ENCODE results near the gene ST6GAL1. TPM values are rescaled to one million over a fixed set of nuclear protein-coding genes. Genes with fewer than 3 reads are reported as not detected.

The ST6GAL1 gene
- total and polyA plus RNA-seq, 2 of the 8 experiments (the other 6 are each of a cell fraction or from before 2014, with no cell fraction given): 62.8 to 80.9 TPM

DNA sequence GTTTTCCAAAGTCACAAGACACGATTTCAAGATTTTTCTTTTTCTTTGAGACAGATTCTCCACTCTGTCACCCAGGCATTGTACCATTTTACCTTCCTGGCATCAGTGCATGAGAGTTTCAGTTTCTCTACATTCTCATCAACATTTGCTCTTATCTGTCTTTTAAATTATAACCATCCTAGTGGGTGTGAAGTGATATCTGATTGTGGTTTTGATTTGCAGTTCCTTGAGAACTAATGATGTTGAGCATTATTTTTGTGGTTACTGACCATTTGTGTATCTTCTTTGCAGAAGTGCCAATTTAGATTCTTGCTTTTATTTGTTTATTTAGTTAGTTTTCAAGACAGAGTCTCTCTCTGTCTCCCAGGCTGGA is 46.7 kb upstream of the ST6GAL1 start:
- Histone ChIP-seq H2BK120ac (replicated peaks; ENCODE audit: low read depth, low read length) (no peak overlapping the region), H2BK20ac (ENCODE audit: low read length) (no peak overlapping the region), H3K9ac (replicated peaks in 1 of 4; ENCODE audit: extremely low read depth in 1 of 4, low read depth in 3 of 4, low read length in 3 of 4) (no peak overlapping the region), H3K4ac (replicated peaks; ENCODE audit: insufficient read length, low read depth, low read length) (no peak overlapping the region), H3K9me3 (ENCODE audit: insufficient read depth in 2 of 2, low read depth in 1 of 2, low read length in 1 of 2) (no peaks in the 10 kb centered on the region; a peak in 1 of 4 replicates), H3K27ac (ENCODE audit: low read depth, low read length) (no peak overlapping the region), H4K5ac (ENCODE audit: insufficient read length, low read depth, low read length) (no peak overlapping the region), H3K23me2 (ENCODE audit: low read depth, low read length) (no peaks in the 10 kb centered on the region), H2AFZ (ENCODE audit: low read length) (no peak overlapping the region), H3K14ac (ENCODE audit: insufficient read length) (no peak overlapping the region), H4K8ac (ENCODE audit: extremely low read depth, insufficient read depth, low read length) (no peak overlapping the region), H3K36me3 (ENCODE audit: control insufficient read depth in 2 of 4, insufficient read depth in 4 of 4, low read length in 3 of 4) (no peaks in the 10 kb centered on the region), H3K79me2 (ENCODE audit: control insufficient read depth in 1 of 2, insufficient read depth in 2 of 2, low read length in 2 of 2) (no peaks in the 10 kb centered on the region), H3K4me2 (ENCODE audit: insufficient read depth in 1 of 2, low read depth in 2 of 2, low read length in 2 of 2) (no peak overlapping the region), H2BK15ac (ENCODE audit: low read length) (no peak overlapping the region), H2AK5ac (ENCODE audit: low read depth, low read length) (no peak overlapping the region), H2BK5ac (ENCODE audit: low read depth, low read length) (no peak overlapping the region), H3K56ac (replicated peaks; ENCODE audit: insufficient read length, low read depth, low read length) (no peak overlapping the region), H3K79me1 (ENCODE audit: low read depth, low read length) (no peaks in the 10 kb centered on the region), H3K4me3 (ENCODE audit: extremely low read depth in 1 of 4, insufficient read depth in 2 of 4, low read depth in 3 of 4, low read length in 4 of 4) (no peak overlapping the region), H3K27me3 (replicated peaks in 1 of 4; ENCODE audit: control insufficient read depth in 3 of 4, extremely low read depth in 1 of 4, insufficient read depth in 3 of 4, low read length in 3 of 4) (no peaks in the 10 kb centered on the region), H4K91ac (replicated peaks; ENCODE audit: insufficient read length, low read length) (no peak overlapping the region), H3K4me1 (replicated peaks in 1 of 4; ENCODE audit: control insufficient read depth in 3 of 4, insufficient read depth in 4 of 4, low read length in 3 of 4) (peaks cover 0 to 16% (median 10%) of the 10 kb centered on the region in 4 experiments; a peak in 5 of 7 replicates), H4K20me1 (replicated peaks in 1 of 2; ENCODE audit: control insufficient read depth in 1 of 2, insufficient read depth in 2 of 2, low read length in 2 of 2) (no peaks in the 10 kb centered on the region), H3K18ac (ENCODE audit: extremely low read depth, low read length) (no peak overlapping the region), H3K23ac (ENCODE audit: insufficient read length) (no peak overlapping the region), H2BK12ac (ENCODE audit: low read depth, low read length) (no peak overlapping the region)
- FAIRE-seq: no peak
- 87% methylated on average over 1 of the region's 1 CpG; no CpG with 5 or more reads in 1 of the 2 experiments for WGBS, 2 experiments (ENCODE audit: extremely low coverage in 1 of 2, insufficient coverage in 1 of 2, insufficient read length in 1 of 2, insufficient replicate concordance in 2 of 2, low coverage in 1 of 2, low lambda C conversion rate in 2 of 2, missing lambda C conversion rate in 1 of 2)
- DNase-seq (ENCODE audit: low read depth in 1 of 2, low spot score in 2 of 2): no peak
- ChIA-PET CTCF (ENCODE audit: partially characterized antibody) (no interaction called here), POLR2A (ENCODE audit: partially characterized antibody) (no interaction called here)
- no peak for TF ChIP-seq CBX8 (IDR thresholded peaks at IDR 0.05; ENCODE audit: borderline replicate concordance, low read depth, low read length)

All from H1 (cell line).